Panc1 (cell line): ENCODE measurements around the gene MED16. TPM values are rescaled to one million over a fixed set of nuclear protein-coding genes. Genes with fewer than 3 reads are reported as not detected.

Experiments used
- ATAC-seq: fragments of 200-7000 bp; cut with Tn5 transposase; 2 replicates; pipeline ENCODE4 v1.9.1; 2020; ENCODE audit warnings: mild to moderate bottlenecking, moderate library complexity
- BruUV-seq: library from RNA; stranded (reverse); fragments of 400-500 nt; replicated peaks from 2 replicates; lab custom pipeline; 2021; lab: Mats Ljungman, UMichigan
- CTCF ChIA-PET: fragments of 300-600 bp; sonication (Branson Sonifier 250); formaldehyde crosslinking; loops from one replicate; lab custom pipeline; 2022; ENCODE audit warnings: antibody characterized with exemption; lab: Charles Lee
- POLR2A ChIA-PET: fragments of 300-600 bp; sonication (Branson Sonifier 250); formaldehyde crosslinking; loops from one replicate; lab custom pipeline; 2022; ENCODE audit warnings: antibody characterized with exemption; lab: Charles Lee
- DNase-seq: peaks from one replicate; pipeline ENCODE4 v3.0.0-alpha.2; 2010; ENCODE audit warnings: low read depth, low spot score
- H3K27ac ChIP-seq: 2 replicates; pipeline ENCODE4 v1.5.1; 2011; ENCODE audit warnings: mild to moderate bottlenecking, low read length, inconsistent platforms
- H3K27me3 ChIP-seq: fragments of 200-500 bp; sonication (Bioruptor generic); 2 replicates; pipeline ENCODE4 v1.6.0; 2014; ENCODE audit warnings: low read length, inconsistent platforms; ENCODE audit not compliant: control insufficient read depth, insufficient read depth
- H3K36me3 ChIP-seq: fragments of 200-500 bp; sonication (Bioruptor generic); 2 replicates; pipeline ENCODE4 v1.5.1; 2014; ENCODE audit warnings: inconsistent platforms, mild to moderate bottlenecking, low read length, moderate library complexity; ENCODE audit not compliant: control insufficient read depth, insufficient read depth
- H3K4me1 ChIP-seq: 2 replicates; pipeline ENCODE4 v1.5.1; 2011; ENCODE audit warnings: inconsistent platforms, mild to moderate bottlenecking, low read length, moderate library complexity; ENCODE audit not compliant: control insufficient read depth, insufficient read depth
- H3K4me3 ChIP-seq, 2 experiments: 2 replicates each; pipeline ENCODE4 v1.5.1; 2011 to 2012; ENCODE audit warnings: low read depth in 2 of 2, low read length in 2 of 2, mild to moderate bottlenecking in 2 of 2, inconsistent platforms in 1 of 2, moderate library complexity in 1 of 2
- H3K9me3 ChIP-seq: fragments of 200-500 bp; sonication (Bioruptor generic); 2 replicates; pipeline ENCODE4 v1.5.1; 2014; ENCODE audit warnings: low read depth, mild to moderate bottlenecking, inconsistent platforms, low read length, moderate library complexity; ENCODE audit not compliant: control insufficient read depth, insufficient read depth
- CTCF ChIP-seq: fragments of 450-650 bp; IDR thresholded peaks from 2 replicates; pipeline ENCODE4 v1.5.1; 2017; ENCODE audit warnings: mild to moderate bottlenecking
- POLR2AphosphoS5 ChIP-seq: IDR thresholded peaks from 2 replicates; pipeline ENCODE4 v1.6.1; 2012; ENCODE audit warnings: mild to moderate bottlenecking, low read depth, low read length, moderate library complexity
- REST ChIP-seq, 2 experiments: IDR thresholded peaks; 2 replicates each; pipeline ENCODE4 v1.6.1; 2011 to 2012; ENCODE audit warnings: low read depth in 2 of 2, control low read depth in 1 of 2, low read length in 1 of 2, mild to moderate bottlenecking in 1 of 2, moderate library complexity in 1 of 2; ENCODE audit not compliant: insufficient read depth in 1 of 2
- SIN3A ChIP-seq: IDR thresholded peaks from 2 replicates; pipeline ENCODE4 v1.6.1; 2012; ENCODE audit warnings: low read depth, mild to moderate bottlenecking, low read length, moderate library complexity, borderline replicate concordance; ENCODE audit not compliant: insufficient read depth
- TCF7L2 ChIP-seq: IDR thresholded peaks from 2 replicates; pipeline ENCODE4 v1.6.1; 2011; ENCODE audit warnings: mild to moderate bottlenecking, low read depth, low read length, inconsistent platforms
- in situ Hi-C: cut with HindIII; loops from 2 replicates; pipeline ENCODE4 v1.10.0; 2016; ENCODE audit warnings: low sequenced_read_pairs, low pct_unique_long_range_greater_than_20kb
- intact Hi-C: fragments of 100-400 bp; cut with micrococcal nuclease; formaldehyde crosslinking; loops from one replicate; pipeline ENCODE4 v1.10.0; 2022; ENCODE audit not compliant: unreplicated experiment
- total RNA-seq: library from RNA; stranded (reverse); gene quantifications from one replicate; pipeline ENCODE4 v1.2.1, GENCODE V29; 2021; ENCODE audit not compliant: unreplicated experiment

The MED16 gene
- total RNA-seq, 1 experiment from 2014 or later, result 39.5 TPM

GRCh38 chr19:900043-900301, 7.0 kb upstream of the MED16 start:
- Histone ChIP-seq H3K9me3 (no peaks in the 10 kb centered on the region), H3K27me3 (no peaks in the 10 kb centered on the region), H3K27ac (no peak overlapping the region), H3K4me1 (no peaks in the 10 kb centered on the region), H3K4me3 (no peak overlapping the region), H3K36me3 (no peaks in the 10 kb centered on the region)
- DNase-seq (no peak), ATAC-seq (no peak; the same call in 1 of the 2 replicates)
- POLR2A ChIA-PET, result no interaction called here
- no TSS peak for BruUV-seq
- CTCF ChIA-PET, result no interaction called here
- TF ChIP-seq REST (IDR thresholded peaks at IDR 0.05; ENCODE audit: insufficient read depth in 1 of 2, low read depth in 2 of 2, low read length in 1 of 2) (no peak), SIN3A (no peak), CTCF (no peak), TCF7L2 (no peak)
- in situ Hi-C loops (no loop called here), intact Hi-C loops (no loop called here)

GRCh38 chr19:899336-900042, 6.5 kb upstream of the MED16 start:
- DNase-seq, result no peak
- in situ Hi-C loops, result no loop called here

More at GRCh38 chr19:899336-900042, 6.5 kb upstream of the MED16 start:
- Histone ChIP-seq H3K9me3 (no peaks in the 10 kb centered on the region), H3K4me1 (no peaks in the 10 kb centered on the region), H3K27me3 (no peaks in the 10 kb centered on the region), H3K27ac (no peak overlapping the region), H3K4me3 (no peak overlapping the region), H3K36me3 (no peaks in the 10 kb centered on the region)
- TF ChIP-seq TCF7L2 (no peak), REST (IDR thresholded peaks at IDR 0.05; ENCODE audit: insufficient read depth in 1 of 2, low read depth in 2 of 2, low read length in 1 of 2) (no peak), POLR2AphosphoS5 (no peak), CTCF (no peak), SIN3A (no peak)
- CTCF ChIA-PET, result no interaction called here
- ATAC-seq, result peak; percentile 31; the same call in 1 of the 2 replicates
- intact Hi-C loops, result no loop called here
- BruUV-seq, result no TSS peak
- POLR2A ChIA-PET, result no interaction called here
